D721Med (cell line): Measurements from ENCODE around the gene SYT12.

Experiments used
- DNase-seq: peaks from one replicate; pipeline ENCODE4 v3.0.0; 2011; ENCODE audit warnings: low spot score; ENCODE audit not compliant: insufficient read length
- FAIRE-seq: peaks from 2 replicates; lab custom pipeline; 2011; peaks lifted over from hg19 to GRCh38; lab: Jason Lieb, UNC
- CTCF ChIP-seq: IDR thresholded peaks from 2 replicates; pipeline ENCODE4 v1.5.1; 2012; ENCODE audit warnings: mild to moderate bottlenecking, control low read depth; ENCODE audit not compliant: insufficient read depth; ENCODE audit errors: missing control alignments

Gene SYT12

GRCh38 chr11:67030976-67031375 lies 8.0 kb downstream of the SYT12 start:
- no peak for DNase-seq
- TF ChIP-seq CTCF, result no peak
- FAIRE-seq, result no peak

GRCh38 chr11:67031791-67032561 lies 9.0 kb downstream of the SYT12 start:
- TF ChIP-seq CTCF, result no peak
- DNase-seq (no peak), FAIRE-seq (no peak)

- no peak for TF ChIP-seq CTCF
- FAIRE-seq, result no peak
Observed at GRCh38 chr11:67032830-67033551, 10.1 kb downstream of the SYT12 start.

GRCh38 chr11:67033661-67034166 lies 10.8 kb downstream of the SYT12 start:
- no peak for DNase-seq
- no peak for FAIRE-seq

More at GRCh38 chr11:67032830-67033551, 10.1 kb downstream of the SYT12 start:
- no peak for DNase-seq

GRCh38 chr11:67034350-67034749 lies 11.4 kb downstream of the SYT12 start:
- FAIRE-seq (no peak), DNase-seq (no peak)
- no peak for TF ChIP-seq CTCF

More at GRCh38 chr11:67033661-67034166, 10.8 kb downstream of the SYT12 start:
- TF ChIP-seq CTCF, result no peak

GRCh38 chr11:67040147-67040546 lies 17.2 kb downstream of the SYT12 start:
- no peak for DNase-seq
- no peak for TF ChIP-seq CTCF
- no peak for FAIRE-seq

GRCh38 chr11:67041602-67042001 lies 18.7 kb downstream of the SYT12 start:
- DNase-seq (no peak), FAIRE-seq (no peak)
- TF ChIP-seq CTCF, result no peak
